ENCODE measurements around the gene CD74. TPM values are rescaled to one million over a fixed set of nuclear protein-coding genes. Genes with fewer than 3 reads are reported as not detected.

CD74 gene
- total RNA-seq, 2 donors from 2014 or later = 200 to 485 TPM

GRCh38 chr5:150376799-150377771 is 35.6 kb downstream of the CD74 start:
- no peak overlapping the region for H3K9ac ChIP-seq (ENCODE audit: low read depth in 2 of 2, low read length in 2 of 2)

GRCh38 chr5:150374651-150375050 is 38.1 kb downstream of the CD74 start:
- Histone ChIP-seq H3K36me3 (peaks cover 11% of the 10 kb centered on the region), H3K27ac (no peak overlapping the region), H3K4me1 (no peaks in the 10 kb centered on the region), H3K27me3 (no peaks in the 10 kb centered on the region), H3K9me3 (no peaks in the 10 kb centered on the region), H3K4me3 (no peak overlapping the region), H3K9ac (ENCODE audit: low read depth in 2 of 2, low read length in 2 of 2) (no peak overlapping the region)
- intact Hi-C loops (cut with DNase I) = no loop called here
- TF ChIP-seq CTCF (IDR thresholded peaks at IDR 0.05) = no peak
- no peak for DNase-seq

More at GRCh38 chr5:150376799-150377771, 35.6 kb downstream of the CD74 start:
- intact Hi-C loops (cut with DNase I) = no loop called here
- H3K36me3 ChIP-seq = peaks cover 11% of the 10 kb centered on the region
- H3K27ac ChIP-seq = no peak overlapping the region
- no peak for DNase-seq
- no peaks in the 10 kb centered on the region for H3K4me1 ChIP-seq
- no peaks in the 10 kb centered on the region for H3K27me3 ChIP-seq
- no peak for TF ChIP-seq CTCF (IDR thresholded peaks at IDR 0.05)
- no peak overlapping the region for H3K4me3 ChIP-seq
- H3K9me3 ChIP-seq = no peaks in the 10 kb centered on the region

GRCh38 chr5:150372639-150373038 is 40.1 kb downstream of the CD74 start:
- intact Hi-C loops (cut with DNase I) = no loop called here
- Histone ChIP-seq H3K9me3 (no peaks in the 10 kb centered on the region), H3K9ac (ENCODE audit: low read depth in 2 of 2, low read length in 2 of 2) (no peak overlapping the region), H3K27ac (no peak overlapping the region), H3K4me1 (no peaks in the 10 kb centered on the region), H3K27me3 (no peaks in the 10 kb centered on the region), H3K36me3 (peaks cover 13% of the 10 kb centered on the region), H3K4me3 (no peak overlapping the region)
- TF ChIP-seq CTCF (IDR thresholded peaks at IDR 0.05) = no peak
- no peak for DNase-seq

GRCh38 chr5:150368526-150368925 is 44.2 kb downstream of the CD74 start:
- peaks cover 3% of the 10 kb centered on the region for H3K36me3 ChIP-seq
- intact Hi-C loops (cut with DNase I) = no loop called here
- no peak for TF ChIP-seq CTCF (IDR thresholded peaks at IDR 0.05)

GRCh38 chr5:150364004-150364403 is 48.7 kb downstream of the CD74 start:
- no peak for DNase-seq
- Histone ChIP-seq H3K4me3 (no peak overlapping the region), H3K4me1 (no peaks in the 10 kb centered on the region), H3K9me3 (no peaks in the 10 kb centered on the region), H3K9ac (ENCODE audit: low read depth in 2 of 2, low read length in 2 of 2) (no peak overlapping the region), H3K36me3 (peaks cover 12% of the 10 kb centered on the region), H3K27ac (no peak overlapping the region), H3K27me3 (no peaks in the 10 kb centered on the region)
- intact Hi-C loops (cut with DNase I) = no loop called here
- no peak for TF ChIP-seq CTCF (IDR thresholded peaks at IDR 0.05)

More at GRCh38 chr5:150368526-150368925, 44.2 kb downstream of the CD74 start:
- no peaks in the 10 kb centered on the region for H3K27me3 ChIP-seq
- H3K4me1 ChIP-seq = no peaks in the 10 kb centered on the region
- no peak overlapping the region for H3K4me3 ChIP-seq
- no peak for DNase-seq
- no peaks in the 10 kb centered on the region for H3K9me3 ChIP-seq
- H3K27ac ChIP-seq = no peak overlapping the region
- H3K9ac ChIP-seq (ENCODE audit: low read depth in 2 of 2, low read length in 2 of 2) = no peak overlapping the region

All from colonic mucosa (tissue), 4 donors.